SK-N-SH (cell line): ENCODE data around the gene PXYLP1. TPM values are rescaled to one million over a fixed set of nuclear protein-coding genes. Genes with fewer than 3 reads are reported as not detected.
A peak's percentile ranks its signal among the peaks of the same experiment; 100 is the strongest.

Experiments used
- CTCF ChIA-PET: fragments of 300-600, 350-600 bp; formaldehyde crosslinking; extraction: SDS; loops from one replicate; lab custom pipeline; 2021; lab: Yijun Ruan, JAX
- POLR2A ChIA-PET: fragments of 350-600 bp; sonication (Branson Sonifier 250); formaldehyde crosslinking; extraction: SDS; loops from one replicate; lab custom pipeline; 2020; ENCODE audit warnings: antibody characterized with exemption, inconsistent platforms; lab: Yijun Ruan, JAX
- DNase-seq: peaks from one replicate; pipeline ENCODE4 v3.0.0; 2012
- H2AFZ ChIP-seq: fragments of 200-600 bp; sonication (generic); 2 replicates; pipeline ENCODE4 v1.8.1; 2016; ENCODE audit warnings: antibody characterized with exemption, mild to moderate bottlenecking, low read depth
- H3F3A ChIP-seq: fragments of 200-600 bp; sonication (generic); replicated peaks from 2 replicates; pipeline ENCODE3; 2016; ENCODE audit warnings: antibody characterized with exemption, mild to moderate bottlenecking; ENCODE audit not compliant: insufficient read depth
- H3K27ac ChIP-seq, 2 experiments: fragments of 200-500 bp in 1 of 2; fragments of 200-600 bp in 1 of 2; sonication (Bioruptor generic) in 1 of 2; sonication (generic), shearing (Covaris generic) in 1 of 2; 2 replicates each; pipeline versions ENCODE4 v1.5.1 to v1.6.1; 2014 to 2016; ENCODE audit warnings: low read depth in 2 of 2, inconsistent platforms in 1 of 2, low read length in 1 of 2, mild to moderate bottlenecking in 1 of 2, mixed read lengths in 1 of 2
- H3K27me3 ChIP-seq: fragments of 200-600 bp; sonication (generic), shearing (Covaris generic); 2 replicates; pipeline ENCODE4 v1.6.1; 2016; ENCODE audit warnings: mixed run types; ENCODE audit not compliant: insufficient read depth
- H3K36me3 ChIP-seq, 2 experiments: fragments of 200-500 bp in 1 of 2; fragments of 200-600 bp in 1 of 2; sonication (Bioruptor generic) in 1 of 2; sonication (generic) in 1 of 2; replicated peaks in 1 of 2; 2 replicates each; pipeline versions ENCODE3 to v1.5.1; 2014 to 2016; ENCODE audit warnings: low read length in 1 of 2, mild to moderate bottlenecking in 1 of 2; ENCODE audit not compliant: insufficient read depth in 2 of 2, control insufficient read depth in 1 of 2
- H3K4me1 ChIP-seq, 2 experiments: fragments of 200-500 bp in 1 of 2; fragments of 200-600 bp in 1 of 2; sonication (Bioruptor generic) in 1 of 2; sonication (generic), shearing (Covaris generic) in 1 of 2; 2 replicates each; pipeline versions ENCODE4 v1.5.1 to v1.6.1; 2014 to 2016; ENCODE audit warnings: low read depth in 1 of 2, low read length in 1 of 2, mixed run types in 1 of 2; ENCODE audit not compliant: insufficient read depth in 2 of 2, control insufficient read depth in 1 of 2
- H3K4me2 ChIP-seq: fragments of 200-600 bp; sonication (generic), shearing (Covaris generic); 2 replicates; pipeline ENCODE4 v1.6.1; 2017; ENCODE audit warnings: mixed run types
- H3K4me3 ChIP-seq, 2 experiments: fragments of 200-500 bp in 1 of 2; fragments of 200-600 bp in 1 of 2; sonication (Bioruptor generic) in 1 of 2; sonication (generic), shearing (Covaris generic) in 1 of 2; 2 replicates each; pipeline versions ENCODE4 v1.5.1 to v1.8.1; 2014 to 2016; ENCODE audit warnings: low read depth in 2 of 2, inconsistent platforms in 1 of 2, low read length in 1 of 2, mild to moderate bottlenecking in 1 of 2, mixed read lengths in 1 of 2, moderate library complexity in 1 of 2
- H3K79me2 ChIP-seq: fragments of 200-600 bp; sonication (generic); 2 replicates; pipeline ENCODE4 v1.8.1; 2017; ENCODE audit warnings: mild to moderate bottlenecking; ENCODE audit not compliant: insufficient read depth
- H3K9ac ChIP-seq: fragments of 200-600 bp; sonication (generic); 2 replicates; pipeline ENCODE4 v1.6.1; 2017; ENCODE audit warnings: mixed run types
- H3K9me2 ChIP-seq: fragments of 200-600 bp; sonication (generic); 2 replicates; pipeline ENCODE4 v1.6.1; 2017; ENCODE audit warnings: mixed run types
- H3K9me3 ChIP-seq: fragments of 200-600 bp; sonication (generic); 2 replicates; pipeline ENCODE4 v1.6.1; 2017; ENCODE audit warnings: mixed run types, mild to moderate bottlenecking, moderate library complexity
- H4K20me1 ChIP-seq: fragments of 200-600 bp; sonication (generic); 2 replicates; pipeline ENCODE4 v1.6.1; 2017; ENCODE audit warnings: mild to moderate bottlenecking, mixed run types; ENCODE audit not compliant: insufficient read depth
- CHD2 ChIP-seq: fragments of 150-350 bp; IDR thresholded peaks from 2 replicates; pipeline ENCODE4 v1.6.1; 2018; ENCODE audit warnings: low read length; ENCODE audit not compliant: partially characterized antibody
- EP300 ChIP-seq, 2 experiments: IDR thresholded peaks; 2 replicates each; pipeline versions ENCODE4 v1.4.0 to v1.6.1; 2012; ENCODE audit warnings: borderline replicate concordance in 1 of 2, low read depth in 1 of 2, low read length in 1 of 2
- EZH2phosphoT487 ChIP-seq: fragments of 200-600 bp; sonication (generic); IDR thresholded peaks from 2 replicates; pipeline ENCODE4 v1.6.1; 2017; ENCODE audit warnings: low read depth, mixed run types, mild to moderate bottlenecking, antibody characterized with exemption, moderate library complexity, borderline replicate concordance
- GABPA ChIP-seq: IDR thresholded peaks from 2 replicates; pipeline ENCODE4 v1.4.0; 2012; ENCODE audit warnings: low read depth, mild to moderate bottlenecking
- JUND ChIP-seq: IDR thresholded peaks from 2 replicates; pipeline ENCODE4 v1.4.0; 2012
- MXI1 ChIP-seq: IDR thresholded peaks from 2 replicates; pipeline ENCODE4 v1.6.1; 2012; ENCODE audit warnings: mild to moderate bottlenecking, low read depth, low read length, improper control_type of control experiment
- NFIC ChIP-seq: IDR thresholded peaks from 2 replicates; pipeline ENCODE4 v1.4.0; 2012; ENCODE audit warnings: borderline replicate concordance
- POLR2AphosphoS5 ChIP-seq: IDR thresholded peaks from 2 replicates; pipeline ENCODE4 v1.6.1; 2012; ENCODE audit warnings: low read depth, low read length
- RCOR1 ChIP-seq: fragments of 150-350 bp; IDR thresholded peaks from 2 replicates; pipeline ENCODE4 v1.6.1; 2017; ENCODE audit warnings: antibody characterized with exemption, low read length
- RFX5 ChIP-seq: IDR thresholded peaks from 2 replicates; pipeline ENCODE4 v1.6.1; 2012; ENCODE audit warnings: mild to moderate bottlenecking, improper control_type of control experiment, low read length
- RXRA ChIP-seq: IDR thresholded peaks from 2 replicates; pipeline ENCODE4 v1.4.0; 2012; ENCODE audit warnings: low read depth, mild to moderate bottlenecking, borderline replicate concordance
- SIN3A ChIP-seq: IDR thresholded peaks from 2 replicates; pipeline ENCODE4 v1.6.1; 2012; ENCODE audit warnings: low read depth, mild to moderate bottlenecking, low read length, moderate library complexity, borderline replicate concordance
- SMC3 ChIP-seq: IDR thresholded peaks from 2 replicates; pipeline ENCODE4 v1.6.1; 2012; ENCODE audit warnings: low read depth, low read length, improper control_type of control experiment
- TCF12 ChIP-seq: IDR thresholded peaks from 2 replicates; pipeline ENCODE4 v1.4.0; 2012
- WGBS: methylation state at CpG from one replicate; pipeline ENCODE4 v1.1.6; 2017; ENCODE audit warnings: low lambda C conversion rate; 5-methylcytosine and 5-hydroxymethylcytosine counted together
- polyA plus RNA-seq, 3 experiments: library from polyadenylated mRNA; depleted of rRNA; stranded (reverse); fragments of >200 nt; gene quantifications; 2 replicates each; pipeline ENCODE4 v1.2.3, GENCODE V29; 2012
- TF ChIP-seq, protein P1 (sequence below): fragments of 200-600 bp; sonication (generic); IDR thresholded peaks from 2 replicates; pipeline ENCODE4 v1.6.1; 2017; ENCODE audit warnings: antibody characterized with exemption, mild to moderate bottlenecking, moderate library complexity
- TF ChIP-seq, protein P2 (sequence below): IDR thresholded peaks from 2 replicates; pipeline ENCODE4 v1.4.0; 2012; ENCODE audit warnings: low read depth, borderline replicate concordance
- TF ChIP-seq, protein P3 (sequence below): fragments of 150-350 bp; IDR thresholded peaks from 2 replicates; pipeline ENCODE4 v1.6.1; 2017; ENCODE audit warnings: antibody characterized with exemption, low read length, low read depth, borderline replicate concordance
- TF ChIP-seq, protein P4 (sequence below): IDR thresholded peaks from 2 replicates; pipeline ENCODE4 v1.4.0; 2012; ENCODE audit warnings: low read depth, borderline replicate concordance
- TF ChIP-seq, protein P5 (sequence below): IDR thresholded peaks from 2 replicates; pipeline ENCODE4; 2012

Gene PXYLP1
- polyA plus RNA-seq, 1 of the 3 experiments (the other 2 are of a cell fraction), result 8.6 TPM

DNA sequence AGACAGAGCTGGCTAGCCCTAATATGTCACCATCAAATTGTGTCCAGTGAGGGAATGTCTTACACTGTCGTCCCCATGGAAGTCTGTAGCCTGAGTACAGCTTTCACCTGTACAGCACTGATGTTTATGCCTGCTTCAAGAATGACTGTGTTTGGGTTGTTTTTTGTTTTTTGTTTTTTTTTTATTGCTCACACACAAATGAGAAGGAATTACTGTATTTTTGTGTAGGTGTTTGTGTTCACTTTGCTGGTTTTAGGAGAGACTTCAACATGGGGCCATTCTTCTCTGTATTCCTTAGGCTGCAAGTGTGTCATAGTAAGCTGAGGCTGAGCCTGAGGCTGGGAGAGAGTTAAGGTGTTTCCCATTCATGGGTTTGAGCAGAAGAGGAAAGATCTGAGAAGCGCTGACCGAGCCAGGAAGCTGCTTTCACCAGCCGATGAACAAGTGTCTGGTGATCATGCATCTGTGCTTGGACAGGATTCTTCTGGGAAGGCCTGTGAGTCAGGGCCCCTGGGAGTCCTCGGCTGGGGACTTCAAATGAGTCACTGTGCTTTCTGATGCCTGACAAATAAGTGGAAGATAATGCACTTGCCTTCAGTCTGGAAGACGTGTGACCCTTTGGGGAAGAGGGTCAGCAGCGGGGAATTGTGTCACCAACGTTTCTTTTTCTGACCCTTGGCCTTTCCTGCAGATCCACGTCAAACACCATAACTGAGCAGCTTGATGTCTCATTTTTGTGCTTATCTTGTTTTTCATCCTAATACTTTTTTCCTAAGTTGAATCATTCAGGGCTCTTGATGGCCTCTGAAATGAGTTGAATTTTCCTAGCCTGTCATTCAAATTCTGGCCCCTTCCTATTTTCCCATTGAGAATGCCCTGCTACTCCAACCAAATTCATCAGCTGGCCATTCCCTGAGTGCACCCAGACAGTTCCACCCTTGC, 100.0 kb downstream of the PXYLP1 start (continued):
- TF ChIP-seq, protein P1, sequence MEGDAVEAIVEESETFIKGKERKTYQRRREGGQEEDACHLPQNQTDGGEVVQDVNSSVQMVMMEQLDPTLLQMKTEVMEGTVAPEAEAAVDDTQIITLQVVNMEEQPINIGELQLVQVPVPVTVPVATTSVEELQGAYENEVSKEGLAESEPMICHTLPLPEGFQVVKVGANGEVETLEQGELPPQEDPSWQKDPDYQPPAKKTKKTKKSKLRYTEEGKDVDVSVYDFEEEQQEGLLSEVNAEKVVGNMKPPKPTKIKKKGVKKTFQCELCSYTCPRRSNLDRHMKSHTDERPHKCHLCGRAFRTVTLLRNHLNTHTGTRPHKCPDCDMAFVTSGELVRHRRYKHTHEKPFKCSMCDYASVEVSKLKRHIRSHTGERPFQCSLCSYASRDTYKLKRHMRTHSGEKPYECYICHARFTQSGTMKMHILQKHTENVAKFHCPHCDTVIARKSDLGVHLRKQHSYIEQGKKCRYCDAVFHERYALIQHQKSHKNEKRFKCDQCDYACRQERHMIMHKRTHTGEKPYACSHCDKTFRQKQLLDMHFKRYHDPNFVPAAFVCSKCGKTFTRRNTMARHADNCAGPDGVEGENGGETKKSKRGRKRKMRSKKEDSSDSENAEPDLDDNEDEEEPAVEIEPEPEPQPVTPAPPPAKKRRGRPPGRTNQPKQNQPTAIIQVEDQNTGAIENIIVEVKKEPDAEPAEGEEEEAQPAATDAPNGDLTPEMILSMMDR, result no peak
- TF ChIP-seq, protein P2, sequence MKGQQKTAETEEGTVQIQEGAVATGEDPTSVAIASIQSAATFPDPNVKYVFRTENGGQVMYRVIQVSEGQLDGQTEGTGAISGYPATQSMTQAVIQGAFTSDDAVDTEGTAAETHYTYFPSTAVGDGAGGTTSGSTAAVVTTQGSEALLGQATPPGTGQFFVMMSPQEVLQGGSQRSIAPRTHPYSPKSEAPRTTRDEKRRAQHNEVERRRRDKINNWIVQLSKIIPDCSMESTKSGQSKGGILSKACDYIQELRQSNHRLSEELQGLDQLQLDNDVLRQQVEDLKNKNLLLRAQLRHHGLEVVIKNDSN, result no peak
- no peak for TF ChIP-seq POLR2AphosphoS5
- no peak for TF ChIP-seq CHD2
- TF ChIP-seq SIN3A, result no peak
- no peak for TF ChIP-seq RFX5
- TF ChIP-seq, protein P3, sequence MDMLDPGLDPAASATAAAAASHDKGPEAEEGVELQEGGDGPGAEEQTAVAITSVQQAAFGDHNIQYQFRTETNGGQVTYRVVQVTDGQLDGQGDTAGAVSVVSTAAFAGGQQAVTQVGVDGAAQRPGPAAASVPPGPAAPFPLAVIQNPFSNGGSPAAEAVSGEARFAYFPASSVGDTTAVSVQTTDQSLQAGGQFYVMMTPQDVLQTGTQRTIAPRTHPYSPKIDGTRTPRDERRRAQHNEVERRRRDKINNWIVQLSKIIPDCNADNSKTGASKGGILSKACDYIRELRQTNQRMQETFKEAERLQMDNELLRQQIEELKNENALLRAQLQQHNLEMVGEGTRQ, result no peak
- no peak for TF ChIP-seq GABPA
- TF ChIP-seq TCF12, result peak; percentile 94
- peak; percentile 98 for TF ChIP-seq RXRA

DNA sequence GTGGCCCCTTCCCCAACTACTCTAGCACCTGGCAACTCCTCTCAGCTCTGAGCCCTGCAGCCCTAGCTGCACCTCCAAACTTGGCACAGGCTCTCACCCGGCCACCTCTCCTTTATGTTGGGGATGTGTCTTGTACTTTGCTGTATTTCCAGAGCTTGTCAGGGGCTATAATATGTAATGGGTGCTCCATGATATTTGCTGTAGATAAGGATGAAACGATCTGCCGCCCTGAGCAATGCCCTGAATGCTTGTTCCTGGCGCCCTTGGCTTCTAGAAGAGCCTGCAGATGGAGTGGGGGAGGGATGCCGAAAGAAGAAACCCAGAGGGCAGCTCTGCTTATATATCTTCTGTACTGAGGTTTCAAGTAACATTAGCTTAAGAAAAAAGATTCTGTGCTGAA, 100.8 kb downstream of the PXYLP1 start:
- Histone ChIP-seq H3K79me2 (no peaks in the 10 kb centered on the region), H3K9ac (no peak overlapping the region), H2AFZ (no peak overlapping the region), H3K4me1 (peaks cover 9 to 19% of the 10 kb centered on the region in 2 experiments; a peak in 3 of 4 replicates), H4K20me1 (no peaks in the 10 kb centered on the region), H3K4me2 (peak overlapping the region; percentile 62; the same call in 1 of the 2 replicates), H3K27ac (peak overlapping the region in 1 of 2 experiments; percentile 87; a peak in 2 of 4 replicates), H3K36me3 (no peaks in the 10 kb centered on the region)
- no peak for DNase-seq
- POLR2A ChIA-PET, result no interaction called here
- CTCF ChIA-PET, result interaction anchor here (1.0 to 1.4 kb wide), 3 partner anchors 21 to 145 kb away, joined by 3 to 6 read pairs (median 4); no protein-coding TSS in a partner anchor
- TF ChIP-seq, protein P2, result no peak
- no peak for TF ChIP-seq RCOR1
- no peak for TF ChIP-seq EZH2phosphoT487
- TF ChIP-seq EP300 (IDR thresholded peaks at IDR 0.05; ENCODE audit: borderline replicate concordance in 1 of 2, low read depth in 1 of 2, low read length in 1 of 2), result no peak
- no peak for TF ChIP-seq RFX5
- no peak for TF ChIP-seq MXI1
- TF ChIP-seq JUND, result no peak
- no peak for TF ChIP-seq SMC3
- TF ChIP-seq NFIC, result no peak
- TF ChIP-seq, protein P4, sequence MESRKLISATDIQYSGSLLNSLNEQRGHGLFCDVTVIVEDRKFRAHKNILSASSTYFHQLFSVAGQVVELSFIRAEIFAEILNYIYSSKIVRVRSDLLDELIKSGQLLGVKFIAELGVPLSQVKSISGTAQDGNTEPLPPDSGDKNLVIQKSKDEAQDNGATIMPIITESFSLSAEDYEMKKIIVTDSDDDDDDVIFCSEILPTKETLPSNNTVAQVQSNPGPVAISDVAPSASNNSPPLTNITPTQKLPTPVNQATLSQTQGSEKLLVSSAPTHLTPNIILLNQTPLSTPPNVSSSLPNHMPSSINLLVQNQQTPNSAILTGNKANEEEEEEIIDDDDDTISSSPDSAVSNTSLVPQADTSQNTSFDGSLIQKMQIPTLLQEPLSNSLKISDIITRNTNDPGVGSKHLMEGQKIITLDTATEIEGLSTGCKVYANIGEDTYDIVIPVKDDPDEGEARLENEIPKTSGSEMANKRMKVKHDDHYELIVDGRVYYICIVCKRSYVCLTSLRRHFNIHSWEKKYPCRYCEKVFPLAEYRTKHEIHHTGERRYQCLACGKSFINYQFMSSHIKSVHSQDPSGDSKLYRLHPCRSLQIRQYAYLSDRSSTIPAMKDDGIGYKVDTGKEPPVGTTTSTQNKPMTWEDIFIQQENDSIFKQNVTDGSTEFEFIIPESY, result no peak
- TF ChIP-seq, protein P5, sequence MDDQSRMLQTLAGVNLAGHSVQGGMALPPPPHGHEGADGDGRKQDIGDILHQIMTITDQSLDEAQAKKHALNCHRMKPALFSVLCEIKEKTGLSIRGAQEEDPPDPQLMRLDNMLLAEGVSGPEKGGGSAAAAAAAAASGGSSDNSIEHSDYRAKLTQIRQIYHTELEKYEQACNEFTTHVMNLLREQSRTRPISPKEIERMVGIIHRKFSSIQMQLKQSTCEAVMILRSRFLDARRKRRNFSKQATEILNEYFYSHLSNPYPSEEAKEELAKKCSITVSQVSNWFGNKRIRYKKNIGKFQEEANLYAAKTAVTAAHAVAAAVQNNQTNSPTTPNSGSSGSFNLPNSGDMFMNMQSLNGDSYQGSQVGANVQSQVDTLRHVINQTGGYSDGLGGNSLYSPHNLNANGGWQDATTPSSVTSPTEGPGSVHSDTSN, result no peak
- TF ChIP-seq, protein P1, result no peak
- TF ChIP-seq, all 33 proteins: peak for 0
- Histone ChIP-seq H3F3A (peaks cover 19% of the 10 kb centered on the region), H3K4me3 (no peak overlapping the region), H3K9me3 (no peaks in the 10 kb centered on the region), H3K27me3 (no peaks in the 10 kb centered on the region), H3K9me2 (no peaks in the 10 kb centered on the region)
- WGBS, result 67% methylated on average over 5 of the region's 5 CpGs
